ENCODE data around the gene PEAR1. TPM values are rescaled to one million over a fixed set of nuclear protein-coding genes. Genes with fewer than 3 reads are reported as not detected.
A peak's percentile ranks its signal among the peaks of the same experiment; 100 is the strongest.

Gene PEAR1
- total RNA-seq, 6 experiments from 2014 or later: 3.2 to 23.6 (median 20.2) TPM

- H3K4me1 Mint-ChIP-seq (ENCODE audit: low read depth): peaks cover 36% of the 10 kb centered on the region
- H3K27me3 Mint-ChIP-seq (ENCODE audit: insufficient read depth): peaks cover 8% of the 10 kb centered on the region
- H3K4me3 Mint-ChIP-seq: no peak overlapping the region
- no peak for DNase-seq
- no peak overlapping the region for H3K27ac Mint-ChIP-seq
- peaks cover 22% of the 10 kb centered on the region for H3K36me3 Mint-ChIP-seq (ENCODE audit: low read depth)
- no peaks in the 10 kb centered on the region for H3K9me3 Mint-ChIP-seq
- no peak for TF ChIP-seq CTCF (IDR thresholded peaks at IDR 0.05)
Observed at GRCh38 chr1:156914440-156914856, 20.9 kb downstream of the PEAR1 start.

- peak; percentile 96 for TF ChIP-seq CTCF (IDR thresholded peaks at IDR 0.05)
- peaks cover 33% of the 10 kb centered on the region for H3K4me1 Mint-ChIP-seq (ENCODE audit: low read depth)
- H3K27me3 Mint-ChIP-seq (ENCODE audit: insufficient read depth): peaks cover 33% of the 10 kb centered on the region
- H3K27ac Mint-ChIP-seq: no peak within 1 kb of the TSS
- H3K9me3 Mint-ChIP-seq: no peaks in the 10 kb centered on the region
- H3K4me3 Mint-ChIP-seq: peak within 1 kb of the TSS; percentile 60; the same call in 1 of the 2 replicates
- peaks cover 12% of the 10 kb centered on the region for H3K36me3 Mint-ChIP-seq (ENCODE audit: low read depth)
- DNase-seq: peak; percentile 50
Observed at GRCh38 chr1:156920233-156921052, 26.9 kb downstream of the PEAR1 start, which contains the start of gene LRRC71. Gene LRRC71, plus strand, starts transcription at chr1:156920632. Its CDS starts 172 bp downstream, at chr1:156920804.

- Mint-ChIP-seq H3K9me3 (no peaks in the 10 kb centered on the region), H3K4me3 (no peak overlapping the region; the same call in 1 of the 2 replicates), H3K27ac (no peak overlapping the region), H3K4me1 (ENCODE audit: low read depth) (peaks cover 39% of the 10 kb centered on the region), H3K27me3 (ENCODE audit: insufficient read depth) (peaks cover 32% of the 10 kb centered on the region), H3K36me3 (ENCODE audit: low read depth) (peaks cover 8% of the 10 kb centered on the region; the same call in 1 of the 2 replicates)
- no peak for DNase-seq
- TF ChIP-seq CTCF (IDR thresholded peaks at IDR 0.05): no peak
Observed at GRCh38 chr1:156921053-156921529, 27.6 kb downstream of the PEAR1 start.

- H3K4me1 Mint-ChIP-seq (ENCODE audit: low read depth): peaks cover 57% of the 10 kb centered on the region
- peaks cover 39% of the 10 kb centered on the region for H3K27me3 Mint-ChIP-seq (ENCODE audit: insufficient read depth)
- H3K36me3 Mint-ChIP-seq (ENCODE audit: low read depth): peaks cover 4% of the 10 kb centered on the region; the same call in 1 of the 2 replicates
- no peak for TF ChIP-seq CTCF (IDR thresholded peaks at IDR 0.05)
- no peak for DNase-seq
- H3K4me3 Mint-ChIP-seq: peak overlapping the region; percentile 63
- no peaks in the 10 kb centered on the region for H3K9me3 Mint-ChIP-seq
- H3K27ac Mint-ChIP-seq: no peak overlapping the region
Observed at GRCh38 chr1:156922986-156923669, 29.6 kb downstream of the PEAR1 start.

GRCh38 chr1:156923670-156924477, 30.4 kb downstream of the PEAR1 start:
- no peak for TF ChIP-seq CTCF (IDR thresholded peaks at IDR 0.05)
- no peaks in the 10 kb centered on the region; the same call in 1 of the 2 replicates for H3K36me3 Mint-ChIP-seq (ENCODE audit: low read depth)
- peak overlapping the region; percentile 63; the same call in 1 of the 2 replicates for H3K4me3 Mint-ChIP-seq
- H3K9me3 Mint-ChIP-seq: no peaks in the 10 kb centered on the region
- no peak overlapping the region for H3K27ac Mint-ChIP-seq
- peaks cover 56% of the 10 kb centered on the region for H3K4me1 Mint-ChIP-seq (ENCODE audit: low read depth)
- no peak for DNase-seq
- H3K27me3 Mint-ChIP-seq (ENCODE audit: insufficient read depth): peaks cover 43% of the 10 kb centered on the region

All from HFFc6 (cell line).